Loucy (cell line): ENCODE results near the gene HMX3.

Experiments
- EZH2phosphoT487 ChIP-seq: fragments of 200-600 bp; IDR thresholded peaks from 2 replicates; pipeline ENCODE4 v1.6.1; 2018; ENCODE audit warnings: antibody characterized with exemption, mild to moderate bottlenecking, moderate library complexity, borderline replicate concordance
- TF ChIP-seq, protein P1 (sequence below): fragments of 200-600 bp; sonication (generic); conservative IDR thresholded peaks from 2 replicates; pipeline ENCODE4 v1.5.1; 2014; ENCODE audit warnings: mild to moderate bottlenecking, antibody characterized with exemption, low read length

DNA sequence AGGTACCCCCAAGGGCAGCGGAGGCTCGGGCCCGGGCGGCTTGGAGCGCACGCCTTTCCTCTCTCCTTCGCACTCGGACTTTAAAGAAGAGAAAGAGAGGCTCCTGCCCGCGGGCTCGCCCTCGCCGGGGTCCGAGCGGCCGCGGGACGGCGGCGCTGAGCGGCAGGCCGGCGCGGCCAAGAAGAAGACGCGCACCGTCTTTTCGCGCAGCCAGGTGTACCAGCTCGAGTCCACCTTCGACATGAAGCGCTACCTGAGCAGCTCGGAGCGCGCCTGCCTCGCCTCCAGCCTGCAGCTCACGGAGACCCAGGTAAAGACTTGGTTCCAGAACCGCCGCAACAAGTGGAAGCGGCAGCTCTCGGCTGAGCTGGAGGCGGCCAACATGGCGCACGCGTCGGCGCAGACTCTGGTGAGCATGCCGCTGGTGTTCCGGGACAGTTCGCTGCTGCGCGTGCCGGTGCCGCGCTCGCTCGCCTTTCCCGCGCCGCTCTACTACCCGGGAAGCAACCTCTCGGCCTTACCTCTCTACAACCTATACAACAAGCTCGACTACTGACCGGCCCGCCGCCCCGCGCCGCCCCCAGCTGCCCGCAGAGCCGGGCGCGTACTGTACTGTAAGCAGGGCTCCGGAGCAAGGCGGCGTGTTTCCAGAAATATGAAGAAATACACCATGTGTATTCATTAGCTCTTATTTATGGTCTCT, 13.9 kb downstream of the HMX3 start:
- TF ChIP-seq, protein P1, sequence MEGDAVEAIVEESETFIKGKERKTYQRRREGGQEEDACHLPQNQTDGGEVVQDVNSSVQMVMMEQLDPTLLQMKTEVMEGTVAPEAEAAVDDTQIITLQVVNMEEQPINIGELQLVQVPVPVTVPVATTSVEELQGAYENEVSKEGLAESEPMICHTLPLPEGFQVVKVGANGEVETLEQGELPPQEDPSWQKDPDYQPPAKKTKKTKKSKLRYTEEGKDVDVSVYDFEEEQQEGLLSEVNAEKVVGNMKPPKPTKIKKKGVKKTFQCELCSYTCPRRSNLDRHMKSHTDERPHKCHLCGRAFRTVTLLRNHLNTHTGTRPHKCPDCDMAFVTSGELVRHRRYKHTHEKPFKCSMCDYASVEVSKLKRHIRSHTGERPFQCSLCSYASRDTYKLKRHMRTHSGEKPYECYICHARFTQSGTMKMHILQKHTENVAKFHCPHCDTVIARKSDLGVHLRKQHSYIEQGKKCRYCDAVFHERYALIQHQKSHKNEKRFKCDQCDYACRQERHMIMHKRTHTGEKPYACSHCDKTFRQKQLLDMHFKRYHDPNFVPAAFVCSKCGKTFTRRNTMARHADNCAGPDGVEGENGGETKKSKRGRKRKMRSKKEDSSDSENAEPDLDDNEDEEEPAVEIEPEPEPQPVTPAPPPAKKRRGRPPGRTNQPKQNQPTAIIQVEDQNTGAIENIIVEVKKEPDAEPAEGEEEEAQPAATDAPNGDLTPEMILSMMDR: no peak
- TF ChIP-seq EZH2phosphoT487: no peak
